ENCODE data around the gene SALL2. TPM values are rescaled to one million over a fixed set of nuclear protein-coding genes. Genes with fewer than 3 reads are reported as not detected.

Gene SALL2
- total RNA-seq, 1 experiment from 2014 or later: 287 TPM

GRCh38 chr14:21528381-21529348 lies 2.5 kb upstream of the SALL2 start:
- DNase-seq: no peak
- no peak for TF ChIP-seq CTCF (conservative IDR thresholded peaks at IDR 0.05)
- Histone ChIP-seq H3K18ac (ENCODE audit: insufficient read length, low read depth, low read length) (no peak overlapping the region), H3K4me1 (ENCODE audit: insufficient read depth, low read length) (peaks cover 6% of the 10 kb centered on the region; the same call in 1 of the 2 replicates), H3K9ac (ENCODE audit: extremely low read depth, insufficient read length, low read length) (no peak overlapping the region), H2BK15ac (ENCODE audit: low read depth, low read length) (no peak overlapping the region), H2AFZ (ENCODE audit: low read length) (no peak overlapping the region), H3K23me2 (ENCODE audit: insufficient read length, low read depth, low read length, poor library complexity, severe bottlenecking) (peaks cover 8% of the 10 kb centered on the region), H2BK12ac (ENCODE audit: insufficient read length, low read depth, low read length) (no peak overlapping the region), H3K79me2 (ENCODE audit: insufficient read depth, low read length) (peaks cover 25% of the 10 kb centered on the region; the same call in 1 of the 2 replicates), H2BK120ac (ENCODE audit: low read depth, low read length, poor library complexity, severe bottlenecking) (no peak overlapping the region), H4K20me1 (ENCODE audit: control insufficient read depth, insufficient read depth, insufficient read length) (no peaks in the 10 kb centered on the region), H2AK5ac (ENCODE audit: insufficient read length, low read length) (no peak overlapping the region), H3K79me1 (ENCODE audit: insufficient read depth, low read depth, low read length, poor library complexity, severe bottlenecking) (no peaks in the 10 kb centered on the region), H3T11ph (ENCODE audit: low read length) (no peak overlapping the region), H4K91ac (ENCODE audit: insufficient read length, low read depth, low read length) (no peak overlapping the region), H3K56ac (ENCODE audit: insufficient read length, low read depth, low read length) (no peak overlapping the region), H2BK20ac (ENCODE audit: low read depth, low read length, poor library complexity, severe bottlenecking) (no peak overlapping the region), H4K8ac (replicated peaks; ENCODE audit: insufficient read length, low read depth, low read length) (no peak overlapping the region), H2BK5ac (ENCODE audit: insufficient read length, low read length) (no peak overlapping the region), H3K27ac (ENCODE audit: insufficient read length, low read depth, low read length) (peak overlapping the region; percentile 89), H3K23ac (ENCODE audit: insufficient read length, low read depth, low read length) (no peak overlapping the region), H3K4me2 (ENCODE audit: insufficient read depth, insufficient read length, low read length) (peak overlapping the region; percentile 21), H3K14ac (ENCODE audit: insufficient read depth, low read length) (no peak overlapping the region), H4K5ac (ENCODE audit: insufficient read length, low read depth, low read length) (no peak overlapping the region), H3K27me3 (ENCODE audit: insufficient read depth, low read length) (no peaks in the 10 kb centered on the region), H3K4ac (ENCODE audit: low read depth, low read length) (no peak overlapping the region), H3K9me3 (ENCODE audit: control insufficient read depth, low read depth, low read length) (no peaks in the 10 kb centered on the region)
- H3K27me3 Mint-ChIP-seq (ENCODE audit: low read depth): no peaks in the 10 kb centered on the region
- no CpG with 5 or more reads among the region's 4 CpGs for WGBS (ENCODE audit: extremely low coverage, insufficient read length, low lambda C conversion rate)
- H3K36me3 Mint-ChIP-seq (ENCODE audit: insufficient read depth in 1 of 3, low read depth in 3 of 3): peaks cover 29 to 59% (median 39%) of the 10 kb centered on the region in 3 experiments
- H3K4me3 Mint-ChIP-seq: peak overlapping the region in 1 of 2 experiments; percentile 86; a peak in 3 of 5 replicates
- H3K9me3 Mint-ChIP-seq: no peaks in the 10 kb centered on the region
- H3K27ac Mint-ChIP-seq: peak overlapping the region; percentile 97 to 100 (median 99)
- H3K4me1 Mint-ChIP-seq: peaks cover 64% of the 10 kb centered on the region in 2 experiments

Measured in H9 (cell line).